Smooth muscle cell of the pulmonary artery (primary cell): Measurements from ENCODE around the gene TNFRSF12A. TPM values are rescaled to one million over a fixed set of nuclear protein-coding genes. Genes with fewer than 3 reads are reported as not detected.

Source experiments
- total RNA-seq: library from RNA; depleted of rRNA; stranded (reverse); fragments of >200 nt; gene quantifications from 2 replicates; pipeline ENCODE4 v1.2.3, GENCODE V29; 2014

Gene TNFRSF12A, protein sequence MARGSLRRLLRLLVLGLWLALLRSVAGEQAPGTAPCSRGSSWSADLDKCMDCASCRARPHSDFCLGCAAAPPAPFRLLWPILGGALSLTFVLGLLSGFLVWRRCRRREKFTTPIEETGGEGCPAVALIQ
- 185 and 394 TPM in 2 replicates for total RNA-seq

DNA sequence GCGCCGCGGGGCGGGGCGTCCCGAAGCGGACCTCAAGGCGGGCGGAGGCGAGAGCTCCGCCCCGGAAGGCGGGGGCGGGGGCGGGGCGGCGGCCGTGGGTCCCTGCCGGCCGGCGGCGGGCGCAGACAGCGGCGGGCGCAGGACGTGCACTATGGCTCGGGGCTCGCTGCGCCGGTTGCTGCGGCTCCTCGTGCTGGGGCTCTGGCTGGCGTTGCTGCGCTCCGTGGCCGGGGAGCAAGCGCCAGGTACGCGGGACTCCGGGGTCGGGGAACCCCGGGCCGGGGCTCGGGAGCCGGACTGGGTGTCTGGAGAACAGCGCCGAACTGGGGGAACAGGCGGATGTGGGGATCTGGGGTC lies at the start of gene TNFRSF12A:
Gene TNFRSF12A, plus strand, starts transcription at position 122 of the 357 bp plus-strand sequence. Its CDS starts 30 bp downstream, at position 152.

DNA sequence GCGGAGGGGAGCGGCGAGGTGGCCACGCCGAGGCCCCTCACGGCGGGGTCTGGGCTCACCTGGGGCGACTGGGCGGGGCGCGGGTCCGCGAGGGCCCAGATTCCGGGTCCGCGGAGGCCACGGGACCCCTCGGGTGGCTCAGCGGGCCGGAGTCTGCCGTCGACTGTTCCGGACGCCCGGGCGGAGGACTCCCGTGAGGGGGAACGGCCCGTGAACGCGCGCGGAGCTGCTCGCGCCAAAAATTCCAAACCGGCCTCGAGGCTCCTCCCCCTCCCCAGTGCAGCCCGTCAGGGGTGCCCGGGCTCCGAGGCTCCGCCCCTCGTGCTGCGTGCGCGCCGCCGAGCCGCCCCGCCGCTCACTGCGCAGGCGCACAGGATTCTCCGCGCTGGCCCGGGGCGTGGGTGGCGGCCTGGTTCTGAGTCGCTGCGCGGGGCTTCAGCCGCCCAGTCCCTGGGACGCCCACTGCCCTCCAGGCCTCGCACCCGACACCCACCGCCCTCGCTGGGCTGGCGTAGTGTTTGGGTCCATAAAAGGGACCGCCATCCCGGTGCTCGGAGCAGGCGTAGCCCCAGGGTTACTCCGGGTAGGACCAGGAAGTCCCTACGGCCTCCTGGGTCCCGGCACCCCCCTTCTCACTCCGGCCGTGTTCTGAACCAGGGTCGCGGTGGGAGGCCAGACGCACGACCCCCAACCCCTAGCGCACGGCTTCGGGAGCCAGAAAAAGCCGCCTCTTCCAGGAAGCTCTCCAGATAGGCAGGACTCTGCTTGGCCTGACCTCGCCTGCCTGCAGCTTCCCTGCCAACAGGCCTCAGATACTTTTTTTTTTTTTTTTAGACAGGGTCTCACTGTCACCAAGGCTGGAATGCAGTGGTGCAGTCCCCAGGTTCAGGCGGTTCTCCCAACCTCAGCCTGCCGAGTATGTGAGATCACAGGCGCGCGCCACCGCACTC lies 39.7 kb upstream of the TNFRSF12A start, which contains the start of gene PKMYT1:
Gene PKMYT1, minus strand, starts transcription at position 220 of the 950 bp plus-strand sequence. CDS start 789 bp downstream, outside the sequence.

DNA sequence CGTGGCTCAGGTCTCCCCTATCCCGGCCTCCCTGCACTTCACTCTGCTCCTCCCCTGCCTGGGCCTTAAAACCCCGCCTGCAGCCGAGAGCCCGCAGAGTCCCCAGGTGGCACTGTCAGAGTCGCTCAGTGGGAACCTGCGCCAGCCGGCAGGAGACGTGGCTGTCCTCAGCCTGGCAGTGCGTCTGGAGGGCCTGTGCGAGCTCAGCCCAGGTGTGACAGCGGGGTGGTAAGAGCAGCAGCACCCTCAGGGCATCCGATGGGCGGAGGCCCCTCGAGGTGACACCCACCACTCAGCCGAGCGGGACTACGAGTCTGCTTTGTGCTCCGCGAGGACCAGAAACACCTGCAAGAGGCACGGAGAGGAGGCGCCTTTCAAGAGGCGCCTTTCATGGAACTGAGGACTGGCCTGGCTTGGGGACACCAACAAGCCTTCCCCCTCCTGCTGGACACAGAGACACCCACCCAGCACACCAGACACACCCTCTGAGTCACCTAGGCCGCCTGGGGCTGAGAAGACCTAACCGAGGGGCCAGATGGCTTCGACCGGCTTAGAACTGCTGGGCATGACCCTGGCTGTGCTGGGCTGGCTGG lies 7.2 kb upstream of the TNFRSF12A start, which contains the start of gene CLDN9:
Gene CLDN9, plus strand, starts transcription at position 96 of the 593 bp plus-strand sequence. Its CDS starts 440 bp downstream, at position 536.

DNA sequence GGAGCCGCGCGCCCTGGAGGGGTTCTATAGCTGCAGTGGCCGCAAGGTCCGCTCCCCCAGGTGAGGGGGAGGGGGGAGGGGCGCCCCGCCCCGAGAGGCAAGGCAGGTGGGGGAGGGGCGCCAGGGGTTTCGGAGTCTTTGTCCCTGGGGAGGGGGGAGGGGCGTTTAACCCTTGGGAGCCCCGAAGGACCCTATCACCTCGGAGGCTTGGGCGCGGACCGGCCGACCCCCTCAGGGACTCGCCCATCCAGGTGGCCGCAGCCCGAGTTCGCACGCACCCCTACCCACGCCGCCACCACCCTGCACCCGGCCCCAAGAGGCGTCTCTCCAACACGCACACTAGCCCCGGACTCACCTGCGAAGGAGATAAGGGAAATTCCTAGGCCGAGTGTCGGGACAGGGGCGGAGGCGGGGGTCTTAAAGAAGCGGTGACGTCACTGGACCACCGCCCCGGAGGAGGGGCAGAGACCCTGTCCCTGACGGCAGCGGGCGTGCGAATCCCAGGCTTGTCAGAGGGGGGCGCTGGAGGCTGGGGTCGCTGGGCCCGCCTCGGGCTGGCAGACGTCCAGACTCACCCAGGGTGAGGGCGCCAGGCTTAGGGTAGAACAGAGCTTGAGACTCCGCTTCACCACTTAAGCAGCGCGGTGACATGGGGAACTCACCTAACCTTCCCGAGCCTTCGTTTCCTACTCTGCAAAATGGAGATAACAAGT lies 2.2 kb upstream of the TNFRSF12A start, which contains the start of gene CLDN6:
Gene CLDN6, minus strand, starts transcription at position 390 of the 713 bp plus-strand sequence. CDS start 2,162 bp downstream, outside the sequence.

DNA sequence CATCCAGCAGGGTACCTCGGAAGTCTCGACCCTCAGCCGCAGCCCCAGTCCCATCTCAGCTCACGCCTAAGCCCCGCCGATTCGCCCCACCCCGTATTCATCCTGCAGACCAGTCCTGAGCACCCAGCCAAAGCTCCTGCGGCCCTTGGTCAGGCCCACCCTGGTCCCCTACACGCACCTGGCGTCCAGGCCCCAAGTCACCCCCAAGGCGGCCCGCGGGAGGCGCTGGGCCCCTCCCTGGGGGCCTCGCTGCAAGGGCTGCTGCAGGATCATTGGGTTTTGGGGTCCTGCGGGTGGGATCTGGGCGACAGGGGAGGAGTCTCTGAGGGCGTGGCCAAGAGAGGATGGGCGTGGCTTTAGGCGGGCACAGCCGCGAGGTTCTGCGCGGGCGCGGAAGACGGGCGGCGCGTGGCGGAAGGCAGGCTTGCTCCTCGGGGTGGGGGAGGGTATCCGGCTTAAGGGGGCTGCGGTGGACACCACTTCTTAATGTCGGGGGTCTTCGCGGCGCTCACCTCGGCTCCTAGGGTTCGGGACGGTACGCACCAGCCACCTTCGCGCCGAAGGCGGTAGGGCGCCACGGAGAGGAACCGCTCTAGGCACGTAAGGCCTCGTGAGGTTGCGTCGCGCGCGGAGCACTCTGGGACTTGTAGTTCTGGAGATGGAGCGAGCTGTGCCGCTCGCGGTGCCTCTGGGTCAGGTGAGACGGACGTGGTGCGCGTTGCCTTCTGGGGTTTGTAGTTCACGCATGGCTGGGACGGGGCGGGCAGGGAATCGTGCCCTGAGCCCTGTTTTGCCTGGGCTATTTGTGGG lies 3.7 kb downstream of the TNFRSF12A start, which contains the start of the genes HCFC1R1 and THOC6:
Gene HCFC1R1, minus strand, starts transcription at position 274 of the 810 bp plus-strand sequence. Its CDS starts 1 bp downstream, at position 273.
Gene THOC6, plus strand, starts transcription at position 367 of the 810 bp plus-strand sequence. Its CDS starts 292 bp downstream, at position 659.

DNA sequence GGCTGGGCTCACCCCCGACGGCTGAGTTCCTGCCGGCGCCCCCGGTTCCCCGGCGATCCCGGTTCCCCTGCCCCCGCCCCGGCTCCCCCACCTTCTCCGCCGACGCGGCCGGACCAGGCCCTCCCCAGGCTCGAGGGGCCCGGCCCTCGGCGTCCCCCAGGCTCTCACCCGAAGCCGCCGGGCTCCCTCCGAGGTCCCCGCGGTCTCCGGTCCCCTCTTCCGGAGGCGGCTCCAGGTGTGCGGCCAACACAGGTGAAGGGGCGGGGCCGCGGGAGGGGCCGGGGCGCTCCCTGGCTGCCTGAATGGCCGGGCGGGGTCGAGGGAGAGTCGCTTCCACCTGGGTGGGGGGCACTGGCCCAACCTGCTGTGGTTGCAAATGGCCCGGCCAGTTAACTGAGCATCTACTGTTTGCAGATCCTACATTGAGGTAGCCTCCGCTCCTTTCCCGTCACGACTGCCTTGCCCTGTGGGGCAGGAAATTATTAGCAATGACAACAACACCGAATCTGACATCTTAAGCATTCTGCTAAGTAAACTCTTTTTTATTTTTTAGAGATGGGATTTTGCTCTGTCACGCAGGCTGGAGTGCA lies 16.7 kb downstream of the TNFRSF12A start, which contains the start of gene BICDL2:
Gene BICDL2, minus strand, starts transcription at position 219 of the 590 bp plus-strand sequence. CDS start 1,448 bp downstream, outside the sequence.

DNA sequence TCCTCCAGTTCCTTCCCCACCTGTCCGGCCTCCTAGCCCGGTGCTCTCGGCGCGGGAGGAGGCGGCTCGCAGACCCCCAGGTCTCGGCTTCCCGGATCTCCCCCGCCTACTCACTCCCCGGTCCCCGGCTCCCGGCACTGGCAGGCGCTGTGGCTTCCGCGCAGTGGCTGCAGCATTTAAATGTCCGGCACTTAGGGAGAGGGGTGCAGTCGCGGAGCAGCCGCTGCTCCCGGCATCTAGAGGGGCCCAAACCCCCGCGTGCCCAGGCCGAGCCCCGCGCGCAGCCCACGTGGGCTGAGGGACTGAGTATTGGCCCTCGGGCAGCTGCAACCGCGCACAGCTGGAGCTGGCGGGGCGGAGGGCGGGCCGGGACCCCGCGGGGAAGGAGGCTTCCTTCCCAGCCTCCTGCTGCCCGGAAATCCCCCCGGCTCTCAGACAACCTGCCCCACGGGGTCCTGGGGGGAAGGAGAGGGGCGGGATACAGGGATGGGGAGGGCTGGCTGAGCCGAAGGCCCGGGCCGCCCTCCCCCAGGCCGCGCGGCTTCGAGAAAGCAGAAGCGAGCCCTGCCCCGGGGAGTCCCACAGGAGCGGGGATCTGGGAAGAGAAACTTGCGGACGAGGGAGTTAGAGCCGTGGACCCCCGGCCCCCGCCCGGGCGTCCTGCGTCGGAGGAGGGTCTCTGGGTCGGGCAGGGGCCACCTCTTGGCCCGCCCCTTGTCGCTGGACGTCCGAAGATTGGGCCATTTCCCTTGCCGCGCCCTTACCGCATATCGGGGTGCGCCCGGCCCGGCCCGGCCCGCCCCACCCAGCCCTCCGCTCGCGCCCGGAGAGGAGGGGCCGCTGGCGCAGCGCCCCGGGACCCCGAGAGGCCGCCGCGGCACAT lies 25.8 kb downstream of the TNFRSF12A start, which contains the start of gene MMP25:
Gene MMP25, plus strand, starts transcription at position 804 of the 883 bp plus-strand sequence. CDS start 357 bp downstream, outside the sequence.

DNA sequence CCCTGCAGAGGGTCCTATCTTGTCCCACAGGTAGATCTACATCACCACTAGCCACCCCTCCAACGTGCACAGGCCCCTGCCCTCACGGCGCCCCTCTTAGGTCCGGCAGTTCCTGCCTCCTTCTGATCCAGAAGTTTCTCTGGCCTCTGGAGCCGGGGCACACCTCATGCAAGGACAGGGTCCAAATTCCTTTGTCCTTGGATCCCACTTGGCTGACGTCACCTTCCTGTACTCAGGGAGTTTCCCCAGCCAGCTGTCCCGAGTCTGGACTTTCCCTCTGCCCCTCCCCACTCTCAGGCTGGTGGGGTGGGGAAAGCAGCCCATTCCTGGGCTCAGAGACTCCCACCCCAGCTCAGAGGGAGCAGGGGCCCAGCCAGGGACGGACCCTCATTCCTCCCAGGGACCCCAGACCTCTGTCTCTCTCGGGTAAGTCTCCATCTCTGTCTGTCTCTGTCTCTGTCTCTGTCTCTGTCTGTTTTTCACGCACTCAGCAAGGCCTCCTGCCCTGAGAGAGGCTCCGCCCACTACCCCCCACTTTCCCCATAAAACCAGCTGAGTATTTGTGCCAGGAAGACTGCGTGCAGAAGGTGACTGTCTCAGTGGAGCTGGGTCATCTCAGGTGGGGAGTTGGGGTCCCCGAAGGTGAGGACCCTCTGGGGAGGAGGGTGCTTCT lies 45.0 kb downstream of the TNFRSF12A start, which contains the start of gene IL32:
Gene IL32, plus strand, starts transcription at position 572 of the 673 bp plus-strand sequence. CDS start 172 bp downstream, outside the sequence.

Other genes starting within 250 kb of the TNFRSF12A start
- gene ELOB, start 243.1 kb upstream of the TNFRSF12A start, total RNA-seq: 186 and 207 TPM in 2 replicates
- not detected in 2 replicates for gene PRSS33, start 232.8 kb upstream of the TNFRSF12A start, total RNA-seq
- gene PRSS41, start 221.9 kb upstream of the TNFRSF12A start, total RNA-seq: not detected in 2 replicates
- 0.23 TPM in 1 of 2 replicates, not detected in the other for gene PRSS21, start 203.1 kb upstream of the TNFRSF12A start, total RNA-seq
- gene ZG16B, start 190.1 kb upstream of the TNFRSF12A start, total RNA-seq: 0.13 TPM in 1 of 2 replicates, not detected in the other
- not detected in 2 replicates for gene PRSS22, start 162.2 kb upstream of the TNFRSF12A start, total RNA-seq
- gene FLYWCH2, start 137.2 kb upstream of the TNFRSF12A start, total RNA-seq: 42.1 and 44.4 TPM in 2 replicates
- 36.4 and 89.1 TPM in 2 replicates for gene FLYWCH1, start 108.4 kb upstream of the TNFRSF12A start, total RNA-seq
- not detected in 2 replicates for gene KREMEN2, start 56.1 kb upstream of the TNFRSF12A start, total RNA-seq
- 3.3 and 3.4 TPM in 2 replicates for gene PAQR4, start 51.0 kb upstream of the TNFRSF12A start, total RNA-seq
- 2.0 and 2.5 TPM in 2 replicates for gene PKMYT1, start 39.9 kb upstream of the TNFRSF12A start, total RNA-seq
- 0.10 TPM in 1 of 2 replicates, not detected in the other for gene CLDN9, start 7.4 kb upstream of the TNFRSF12A start, total RNA-seq
- 0.13 and 0.46 TPM in 2 replicates for gene CLDN6, start 2.2 kb upstream of the TNFRSF12A start, total RNA-seq
- 33.4 and 46.1 TPM in 2 replicates for gene HCFC1R1, start 3.6 kb downstream of the TNFRSF12A start, total RNA-seq
- 14.1 and 17.3 TPM in 2 replicates for gene THOC6, start 3.7 kb downstream of the TNFRSF12A start, total RNA-seq
- 0.40 and 0.46 TPM in 2 replicates for gene BICDL2, start 16.6 kb downstream of the TNFRSF12A start, total RNA-seq
- not detected in 2 replicates for gene MMP25, start 26.2 kb downstream of the TNFRSF12A start, total RNA-seq
- 4.0 and 6.3 TPM in 2 replicates for gene IL32, start 45.3 kb downstream of the TNFRSF12A start, total RNA-seq
- gene ZSCAN10, start 78.9 kb downstream of the TNFRSF12A start, total RNA-seq: not detected in 2 replicates
- 12.4 and 16.0 TPM in 2 replicates for gene ZNF205, start 92.2 kb downstream of the TNFRSF12A start, total RNA-seq
- 11.6 and 15.3 TPM in 2 replicates for gene ZNF213, start 114.7 kb downstream of the TNFRSF12A start, total RNA-seq
- 0.07 TPM in 1 of 2 replicates, not detected in the other for gene OR1F1, start 167.8 kb downstream of the TNFRSF12A start, total RNA-seq
- 5.9 and 6.3 TPM in 2 replicates for gene ZNF200, start 214.8 kb downstream of the TNFRSF12A start, total RNA-seq
- gene MEFV, start 236.3 kb downstream of the TNFRSF12A start, total RNA-seq: 0.07 and 0.10 TPM in 2 replicates